HG02970 (cell line): Measurements from ENCODE around the gene PEX5L.
"Not testable (repeated sequence)": the region's sequence is repeated elsewhere in the genome, so short reads cannot be mapped to it uniquely, and the experiment has no call there.

Experiments
- ATAC-seq: cut with Tn5 transposase; IDR thresholded peaks from one replicate; pipeline ENCODE4 v1.9.1; 2021; ENCODE audit warnings: mild to moderate bottlenecking, moderate library complexity, moderate number of reproducible peaks; ENCODE audit not compliant: unreplicated experiment, low FRiP score

PEX5L gene

GRCh38 chr3:179797192-179797591, 239.5 kb downstream of the PEX5L start:
- no peak for ATAC-seq

- no peak for ATAC-seq
Observed at GRCh38 chr3:179796421-179796820, 240.3 kb downstream of the PEX5L start.

- no peak for ATAC-seq
Observed at GRCh38 chr3:179794355-179794754, 242.4 kb downstream of the PEX5L start.

- no peak for ATAC-seq
Observed at GRCh38 chr3:179791793-179792192, 244.9 kb downstream of the PEX5L start.

GRCh38 chr3:179788996-179789395, 247.7 kb downstream of the PEX5L start:
- ATAC-seq = no peak

GRCh38 chr3:179782841-179783240, 253.9 kb downstream of the PEX5L start:
- not testable (repeated sequence) for ATAC-seq

- ATAC-seq = no peak
Observed at GRCh38 chr3:179775416-179776122, 261.2 kb downstream of the PEX5L start.

GRCh38 chr3:179772297-179772696, 264.4 kb downstream of the PEX5L start:
- ATAC-seq = no peak

- ATAC-seq = no peak
Observed at GRCh38 chr3:179771797-179772196, 264.9 kb downstream of the PEX5L start.

- ATAC-seq = no peak
Observed at GRCh38 chr3:179769411-179770247, 267.1 kb downstream of the PEX5L start.

- ATAC-seq = no peak
Observed at GRCh38 chr3:179768080-179768479, 268.7 kb downstream of the PEX5L start.

GRCh38 chr3:179766416-179767133, 270.2 kb downstream of the PEX5L start:
- ATAC-seq = no peak

- no peak for ATAC-seq
Observed at GRCh38 chr3:179765396-179765795, 271.3 kb downstream of the PEX5L start.

- ATAC-seq = no peak
Observed at GRCh38 chr3:179760944-179761343, 275.8 kb downstream of the PEX5L start.

- no peak for ATAC-seq
Observed at GRCh38 chr3:179750720-179751328, 285.9 kb downstream of the PEX5L start.

- ATAC-seq = no peak
Observed at GRCh38 chr3:179745716-179746115, 291.0 kb downstream of the PEX5L start.

GRCh38 chr3:179745079-179745478, 291.7 kb downstream of the PEX5L start:
- no peak for ATAC-seq
